Stimulated activated CD4-positive, alpha-beta T cell treated with anti-CD3 and anti-CD28 coated beads, Interleukin-12 subunit alpha, Interleukin-12 subunit beta, amount 100 ng/mL, for 24 hours (primary cell): ENCODE results near the gene CSRP2.

Experiments
- DNase-seq, 2 experiments: peaks; one replicate each; pipeline ENCODE4 v3.0.0-alpha.2; 2020; ENCODE audit warnings: low read depth in 2 of 2

The CSRP2 gene

GRCh38 chr12:76863005-76863670 is 15.7 kb downstream of the CSRP2 start:
- DNase-seq, result no peak

DNA sequence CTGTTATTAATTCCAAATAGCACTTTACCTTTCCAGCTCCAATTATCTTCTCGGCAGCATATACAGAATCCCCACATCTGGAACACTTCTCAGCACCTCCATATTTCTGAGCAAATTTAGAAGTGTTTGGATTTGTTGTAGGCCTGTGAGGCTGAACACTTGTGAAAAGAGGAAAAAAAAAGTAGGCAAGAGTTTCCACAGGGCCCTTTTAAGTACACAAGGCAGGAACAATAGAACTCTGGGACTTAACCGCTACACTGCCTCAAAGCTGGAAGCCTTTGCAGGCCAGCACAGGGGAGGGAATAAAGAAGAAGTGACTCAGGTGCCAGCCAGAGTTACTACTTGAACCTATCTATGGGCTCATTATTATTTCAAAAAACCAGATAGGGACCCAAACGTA is 18.6 kb downstream of the CSRP2 start:
- no peak for DNase-seq

DNA sequence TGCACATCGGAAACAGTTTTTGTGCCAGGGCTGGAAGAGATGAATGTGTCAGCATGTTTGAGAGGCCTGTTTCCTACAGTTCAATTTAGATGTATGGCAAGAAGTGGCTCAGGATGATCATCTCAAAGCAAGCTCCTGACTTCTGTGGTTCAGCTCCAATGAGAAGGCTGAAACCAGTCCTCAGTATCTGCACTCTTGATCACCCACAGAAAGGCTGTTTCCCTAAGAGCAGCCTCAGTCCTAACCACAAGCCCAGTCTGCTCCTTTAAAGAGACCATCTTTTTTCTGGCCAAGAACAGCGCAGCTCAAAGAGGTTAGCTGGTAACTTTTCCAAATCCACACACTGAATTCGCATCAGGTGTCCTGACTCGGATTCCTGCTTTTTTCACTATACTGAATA is 19.2 kb downstream of the CSRP2 start:
- no peak for DNase-seq

DNA sequence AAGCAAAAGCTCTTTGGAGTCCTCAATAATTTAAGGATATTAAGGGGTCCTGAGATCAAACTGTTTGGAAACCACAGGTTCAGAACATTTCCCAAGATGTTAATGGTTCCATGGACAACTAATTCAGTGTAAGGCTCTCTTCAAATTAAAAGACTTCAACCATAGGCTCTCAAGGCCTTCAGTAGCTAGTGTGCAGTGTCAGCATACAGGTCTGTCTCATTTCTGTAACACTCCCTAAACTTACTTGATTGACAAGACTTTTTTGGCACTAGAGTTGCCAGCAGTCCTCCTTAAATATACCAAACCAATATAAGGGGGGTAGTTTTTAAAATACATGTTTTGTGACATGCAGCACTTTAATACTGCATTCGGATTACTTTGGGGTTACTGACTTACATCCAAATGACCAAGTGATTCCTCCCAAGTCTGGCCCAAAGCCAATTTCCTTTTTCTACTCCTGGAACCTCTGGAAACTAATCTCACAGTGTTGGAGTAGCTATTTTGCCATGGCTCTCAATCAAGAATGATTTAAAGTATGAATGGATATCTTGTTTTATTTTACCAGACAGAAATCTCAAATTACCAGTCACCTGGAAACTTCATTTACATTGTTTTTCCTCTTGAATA is 22.7 kb downstream of the CSRP2 start:
- no peak for DNase-seq

DNA sequence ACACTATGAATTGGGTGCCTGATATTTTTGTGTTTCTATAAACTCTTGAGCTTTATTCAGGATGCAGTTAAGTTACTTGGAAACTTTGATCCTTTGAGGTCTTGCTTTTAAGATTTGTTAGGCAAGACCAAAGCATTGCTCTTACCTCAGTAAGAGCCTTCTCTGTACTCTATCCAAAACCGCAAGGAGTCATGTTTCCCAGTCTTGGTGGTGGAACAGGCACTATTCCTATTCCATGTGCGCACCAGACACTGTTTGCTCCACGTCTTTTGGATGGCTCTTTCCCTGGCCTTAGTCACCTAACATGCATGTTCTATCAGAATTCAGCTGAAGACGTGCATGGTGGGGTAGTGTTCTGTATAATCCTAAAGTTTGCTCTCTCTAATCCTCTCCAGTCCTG is 23.5 kb downstream of the CSRP2 start:
- no peak for DNase-seq

DNA sequence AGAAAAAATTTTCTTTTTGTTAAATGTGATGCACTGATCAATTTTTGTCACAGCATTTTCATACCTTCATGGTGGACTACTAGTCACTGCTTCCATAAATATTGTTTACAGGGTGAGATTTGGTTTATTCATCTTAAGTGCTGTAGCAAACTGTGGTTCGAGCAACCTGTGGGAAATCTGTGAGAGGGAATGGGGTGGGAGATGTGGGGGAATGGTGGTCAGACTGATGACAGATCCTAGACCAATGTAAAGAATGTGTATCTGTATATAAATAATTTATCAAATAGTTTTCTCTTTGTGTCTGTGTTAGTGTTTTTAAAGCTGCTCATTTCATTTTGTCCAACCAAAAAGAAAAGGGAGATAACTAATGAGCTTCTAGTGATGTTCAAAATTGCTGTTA is 26.7 kb downstream of the CSRP2 start:
- DNase-seq, result no peak

DNA sequence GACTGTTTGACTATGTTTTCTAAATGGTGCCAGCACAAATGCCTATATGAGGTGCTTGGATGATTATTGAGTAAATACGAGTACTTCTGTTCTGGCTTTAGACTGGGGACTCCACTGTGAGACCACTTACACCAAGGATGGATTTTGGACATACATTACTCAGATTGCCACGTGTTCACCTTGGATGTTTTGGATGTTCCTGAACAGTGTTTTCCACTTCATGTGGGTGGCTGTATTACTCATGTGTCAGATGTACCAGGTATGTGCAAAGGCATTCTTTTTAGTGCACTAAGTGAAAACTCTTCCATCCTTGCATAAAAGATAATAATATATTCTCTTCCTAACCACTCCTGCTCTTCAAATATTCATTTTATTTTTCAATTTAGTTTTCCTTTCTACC is 30.7 kb downstream of the CSRP2 start:
- DNase-seq, result no peak

DNA sequence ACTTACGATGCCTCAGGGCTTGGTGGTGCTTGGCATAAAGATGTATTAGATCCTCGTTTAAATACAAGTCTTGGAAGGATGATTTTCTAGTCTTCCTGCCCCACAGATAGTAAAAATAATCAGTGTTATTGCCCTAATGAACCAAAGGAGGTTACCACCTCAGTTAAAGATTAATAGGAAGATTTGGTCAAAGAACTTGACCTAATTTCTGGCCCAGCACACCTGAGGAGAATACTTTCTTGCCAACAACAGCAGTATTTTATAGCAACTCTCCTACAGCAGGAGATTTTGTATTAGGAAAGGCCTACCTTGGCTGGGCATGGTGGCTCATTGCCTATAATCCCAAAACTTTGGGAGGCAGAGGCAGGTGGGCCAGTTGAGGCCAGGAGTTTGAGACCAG is 31.6 kb downstream of the CSRP2 start:
- no peak for DNase-seq

DNA sequence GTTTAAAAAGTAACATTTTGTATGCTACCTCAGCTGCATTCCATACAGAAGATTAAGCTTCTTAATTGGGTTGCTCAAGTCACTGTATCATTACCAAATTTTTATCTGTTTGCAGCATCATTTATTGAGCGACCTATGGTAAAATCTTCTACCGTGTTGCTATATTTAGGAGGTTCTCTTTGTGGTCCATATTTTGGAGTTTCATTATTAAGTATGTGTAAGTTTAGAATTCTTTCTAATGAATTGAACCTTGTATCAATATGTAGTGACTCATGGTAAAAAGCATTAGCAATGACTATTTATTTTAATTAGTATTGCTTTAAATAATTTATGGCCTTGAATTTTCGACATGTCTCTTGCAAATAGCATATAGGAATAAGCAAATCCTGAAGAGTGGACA is 42.2 kb downstream of the CSRP2 start:
- DNase-seq, result no peak

DNA sequence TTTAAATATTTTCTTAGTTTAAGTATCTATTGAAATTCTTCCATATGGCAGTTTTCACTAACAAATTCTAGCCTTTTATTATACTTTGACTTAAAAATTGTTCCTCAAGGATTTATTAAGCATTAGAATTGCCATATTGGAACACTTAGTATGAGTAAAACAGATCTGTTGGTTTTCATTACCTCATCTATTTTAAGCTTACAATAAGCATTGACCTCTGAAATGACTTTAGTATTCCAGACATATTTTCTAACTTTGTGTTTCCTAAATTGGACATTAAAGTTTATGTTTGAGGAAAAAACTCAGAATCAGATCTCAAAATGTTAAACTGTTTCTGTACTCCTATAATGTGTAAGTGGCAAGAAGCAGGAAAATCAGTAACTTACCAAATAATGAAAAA is 48.4 kb downstream of the CSRP2 start:
- no peak for DNase-seq

DNA sequence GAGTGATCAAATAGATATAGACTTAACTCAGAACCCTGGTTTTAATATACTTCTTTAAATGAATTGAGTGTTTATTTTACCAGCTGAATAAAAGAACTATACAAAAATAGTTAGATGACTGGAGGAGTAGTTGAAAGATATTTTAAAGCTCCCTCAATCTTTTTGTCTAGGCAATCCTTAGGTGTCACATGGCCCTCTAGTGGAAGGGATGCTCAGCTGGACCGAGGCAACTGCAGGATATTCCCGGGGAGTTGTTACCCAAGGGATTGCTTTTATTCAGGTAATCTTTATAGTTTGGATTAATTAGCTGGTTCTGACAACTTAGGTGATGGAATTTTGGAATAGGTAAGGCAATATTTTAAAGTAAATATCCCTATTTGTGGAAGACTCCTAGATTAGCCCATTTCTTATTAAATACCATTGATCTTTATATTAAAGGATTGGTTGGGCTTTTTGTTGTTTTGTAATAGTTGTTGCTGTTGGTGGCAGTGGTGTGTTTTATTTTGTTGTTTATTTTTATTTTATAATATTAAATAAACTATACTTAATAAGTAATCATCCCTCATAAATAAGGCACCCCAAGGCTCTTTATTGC is 57.8 kb downstream of the CSRP2 start:
- no peak for DNase-seq

- no peak for DNase-seq
Observed at GRCh38 chr12:76813972-76814371, 64.8 kb downstream of the CSRP2 start.

DNA sequence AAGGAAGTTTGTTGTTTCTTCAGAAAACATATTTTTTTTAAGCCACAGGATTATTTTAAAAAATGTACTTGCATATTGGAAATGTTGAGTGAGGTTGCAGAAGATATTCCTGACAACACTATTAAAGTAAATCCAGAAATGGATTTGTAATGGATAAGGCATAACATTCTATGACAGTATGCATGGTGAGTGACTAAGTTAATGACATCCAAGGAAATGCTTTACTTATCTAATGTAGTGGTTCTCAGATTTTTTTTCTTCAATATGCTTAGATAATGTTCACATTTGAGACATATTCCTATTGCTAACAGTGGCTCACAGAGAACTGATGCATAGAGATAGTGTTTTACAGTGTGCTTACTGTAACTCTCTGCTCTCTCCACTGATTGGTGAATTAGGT is 65.6 kb downstream of the CSRP2 start:
- DNase-seq, result no peak

DNA sequence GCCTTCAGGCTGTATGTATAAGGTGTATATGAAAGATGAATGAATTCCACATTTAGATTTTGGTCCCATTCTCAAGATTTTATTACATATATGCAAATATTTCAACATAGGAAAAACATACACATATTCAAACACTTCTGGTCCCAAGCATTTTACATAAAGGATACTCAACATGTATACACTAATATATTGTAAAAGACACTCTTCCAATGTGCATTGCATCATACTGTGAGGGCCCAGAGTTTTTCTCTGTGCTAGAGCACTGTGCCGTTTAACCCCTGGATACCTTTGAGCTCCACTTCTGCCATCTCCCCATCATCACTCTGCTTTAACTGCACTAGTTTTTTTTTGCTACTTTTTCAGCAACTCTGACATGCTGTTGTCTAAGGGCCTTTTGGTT is 66.8 kb downstream of the CSRP2 start:
- no peak for DNase-seq

GRCh38 chr12:76810671-76811419 is 68.0 kb downstream of the CSRP2 start:
- no peak for DNase-seq
